ENCODE measurements around the gene ARMH1. TPM values are rescaled to one million over a fixed set of nuclear protein-coding genes. Genes with fewer than 3 reads are reported as not detected.
"Not testable (repeated sequence)": the region's sequence is repeated elsewhere in the genome, so short reads cannot be mapped to it uniquely, and the experiment has no call there.

ARMH1 gene
- total RNA-seq, 3 donors from 2014 or later = 1.7 to 4.1 (median 2.3) TPM

- no peak for TF ChIP-seq CTCF (IDR thresholded peaks at IDR 0.05)
- DNase-seq = no peak
- ATAC-seq = no peak
These were observed 82.9 kb downstream of the ARMH1 start for GRCh38 chr1:44757420-44757819.

GRCh38 chr1:44759077-44759476 is 84.6 kb downstream of the ARMH1 start:
- Histone ChIP-seq H3K4me3 (no peak overlapping the region), H3K9me3 (no peaks in the 10 kb centered on the region), H3K36me3 (ENCODE audit: low read depth) (no peaks in the 10 kb centered on the region), H3K4me1 (ENCODE audit: low read depth) (no peaks in the 10 kb centered on the region)
- intact Hi-C loops (cut with DNase I, micrococcal nuclease) = no loop called here
- DNase-seq = no peak
- no peak for TF ChIP-seq CTCF (IDR thresholded peaks at IDR 0.05)
- ATAC-seq = no peak

More at GRCh38 chr1:44757420-44757819, 82.9 kb downstream of the ARMH1 start:
- Histone ChIP-seq H3K9me3 (no peaks in the 10 kb centered on the region), H3K36me3 (ENCODE audit: low read depth) (no peaks in the 10 kb centered on the region), H3K4me1 (ENCODE audit: low read depth) (no peaks in the 10 kb centered on the region), H3K4me3 (no peak overlapping the region)
- intact Hi-C loops (cut with DNase I, micrococcal nuclease) = no loop called here

GRCh38 chr1:44760876-44761275 is 86.4 kb downstream of the ARMH1 start:
- Histone ChIP-seq H3K4me1 (ENCODE audit: low read depth) (no peaks in the 10 kb centered on the region), H3K9me3 (no peaks in the 10 kb centered on the region), H3K4me3 (no peak overlapping the region), H3K36me3 (ENCODE audit: low read depth) (no peaks in the 10 kb centered on the region)
- no peak for DNase-seq
- intact Hi-C loops (cut with DNase I, micrococcal nuclease) = no loop called here
- ATAC-seq = no peak
- no peak for TF ChIP-seq CTCF (IDR thresholded peaks at IDR 0.05)

GRCh38 chr1:44766421-44766820 is 91.9 kb downstream of the ARMH1 start:
- intact Hi-C loops (cut with DNase I, micrococcal nuclease); H3K9me3 ChIP-seq; DNase-seq; ATAC-seq; H3K4me1 ChIP-seq (ENCODE audit: low read depth); H3K4me3 ChIP-seq; H3K36me3 ChIP-seq (ENCODE audit: low read depth): not testable (repeated sequence)

Other genes starting within 250 kb of the ARMH1 start
- gene TMEM53, start 233 bp upstream of the ARMH1 start, total RNA-seq = 10 to 100 TPM; 19.3 to 46.0 (median 36.6) TPM
- gene RNU5D-1, start 56.5 kb downstream of the ARMH1 start, total RNA-seq = 10 to 100 TPM in 1 of 3 donors, not detected in 2; 15.9 TPM
- gene KIF2C, start 65.1 kb downstream of the ARMH1 start, total RNA-seq = 10 to 100 TPM in 1 of 3 donors, 1 to 10 TPM in 2; 2.7 to 15.0 (median 4.1) TPM
- 1,000 to 10,000 TPM; 1,308 to 1,364 (median 1,337) TPM for gene RPS8, start 100.8 kb downstream of the ARMH1 start, total RNA-seq
- gene BEST4, start 113.5 kb downstream of the ARMH1 start, total RNA-seq = 100 to 1,000 TPM in 1 of 3 donors, 10 to 100 TPM in 2; 35.1 to 179 (median 94.0) TPM
- 10 to 100 TPM in 2 of 3 donors, 1 to 10 TPM in 1; 6.4 to 14.5 (median 12.0) TPM for gene PLK3, start 125.7 kb downstream of the ARMH1 start, total RNA-seq
- gene DYNLT4, start 132.6 kb downstream of the ARMH1 start, total RNA-seq = 1 to 10 TPM in 1 of 3 donors, under 1 TPM in 1, not detected in 1; 0.67 to 1.6 TPM
- gene BTBD19, start 133.8 kb downstream of the ARMH1 start, total RNA-seq = 1 to 10 TPM; 2.8 to 4.4 (median 3.2) TPM
- 1 to 10 TPM in 1 of 3 donors, under 1 TPM in 2; 0.39 to 2.7 (median 0.64) TPM for gene PTCH2, start 168.5 kb downstream of the ARMH1 start, total RNA-seq

All from mucosa of descending colon (tissue), 3 donors.